ENCODE results near the gene ATRX.
"Not testable (repeated sequence)": the region's sequence is repeated elsewhere in the genome, so short reads cannot be mapped to it uniquely, and the experiment has no call there.

Gene ATRX

GRCh38 chrX:77731821-77732419 lies 54.1 kb downstream of the ATRX start:
- DNase-seq (ENCODE audit: low spot score) = no peak

- not testable (repeated sequence) for DNase-seq (ENCODE audit: low spot score)
These were observed 59.9 kb downstream of the ATRX start for GRCh38 chrX:77726095-77726494.

GRCh38 chrX:77723681-77724080 lies 62.3 kb downstream of the ATRX start:
- no peak for DNase-seq (ENCODE audit: low spot score)

- no peak for DNase-seq (ENCODE audit: low spot score)
These were observed 66.6 kb downstream of the ATRX start for GRCh38 chrX:77719388-77719787.

GRCh38 chrX:77704881-77705280 lies 81.1 kb downstream of the ATRX start:
- DNase-seq (ENCODE audit: low spot score) = no peak

- DNase-seq (ENCODE audit: low spot score) = no peak
These were observed 87.8 kb downstream of the ATRX start for GRCh38 chrX:77698242-77698641.

GRCh38 chrX:77694491-77694890 lies 91.5 kb downstream of the ATRX start:
- DNase-seq (ENCODE audit: low spot score) = no peak

GRCh38 chrX:77693594-77693993 lies 92.4 kb downstream of the ATRX start:
- DNase-seq (ENCODE audit: low spot score) = no peak

- DNase-seq (ENCODE audit: low spot score) = no peak
These were observed 94.1 kb downstream of the ATRX start for GRCh38 chrX:77691916-77692315.

- no peak for DNase-seq (ENCODE audit: low spot score)
These were observed 96.6 kb downstream of the ATRX start for GRCh38 chrX:77689376-77689775.

- not testable (repeated sequence) for DNase-seq (ENCODE audit: low spot score)
These were observed 100.3 kb downstream of the ATRX start for GRCh38 chrX:77685683-77686082.

- DNase-seq (ENCODE audit: low spot score) = no peak
These were observed 106.9 kb downstream of the ATRX start for GRCh38 chrX:77679144-77679543.

- no peak for DNase-seq (ENCODE audit: low spot score)
These were observed 110.0 kb downstream of the ATRX start for GRCh38 chrX:77675986-77676385.

- DNase-seq (ENCODE audit: low spot score) = no peak
These were observed 117.4 kb downstream of the ATRX start for GRCh38 chrX:77668391-77669237.

- DNase-seq (ENCODE audit: low spot score) = no peak
These were observed 127.1 kb downstream of the ATRX start for GRCh38 chrX:77658886-77659285.

- DNase-seq (ENCODE audit: low spot score) = no peak
These were observed 133.9 kb downstream of the ATRX start for GRCh38 chrX:77652095-77652494.

- no peak for DNase-seq (ENCODE audit: low spot score)
These were observed 145.3 kb downstream of the ATRX start for GRCh38 chrX:77640702-77641101.

- DNase-seq (ENCODE audit: low spot score) = no peak
These were observed 146.2 kb downstream of the ATRX start for GRCh38 chrX:77639820-77640219.

- DNase-seq (ENCODE audit: low spot score) = no peak
These were observed 147.6 kb downstream of the ATRX start for GRCh38 chrX:77638397-77638796.

GRCh38 chrX:77635373-77635772 lies 150.6 kb downstream of the ATRX start:
- DNase-seq (ENCODE audit: low spot score) = no peak

- no peak for DNase-seq (ENCODE audit: low spot score)
These were observed 157.6 kb downstream of the ATRX start for GRCh38 chrX:77628294-77629025.

GRCh38 chrX:77622672-77623071 lies 163.3 kb downstream of the ATRX start:
- no peak for DNase-seq (ENCODE audit: low spot score)

GRCh38 chrX:77622233-77622632 lies 163.8 kb downstream of the ATRX start:
- no peak for DNase-seq (ENCODE audit: low spot score)

All from D341Med (cell line).